Gastrocnemius medialis (tissue), 4 donors: ENCODE measurements around the gene CSF1. TPM values are rescaled to one million over a fixed set of nuclear protein-coding genes. Genes with fewer than 3 reads are reported as not detected.
A peak's percentile ranks its signal among the peaks of the same experiment; 100 is the strongest.

Experiments used
- ATAC-seq, 2 donors: fragments of 150-250 bp; one replicate each; pipeline ENCODE4 v1.9.1; 2016
- DNase-seq, 2 donors: peaks; one replicate each; pipeline ENCODE4 v3.0.0-alpha.2; 2019
- H3K27ac ChIP-seq, 4 donors: fragments of 200-600 bp; sonication (generic); 1 replicate in 1 of 4; 2 replicates in 3 of 4; pipeline ENCODE4 v1.5.1; 2016 to 2018; ENCODE audit warnings: mild to moderate bottlenecking in 2 of 4, moderate library complexity in 1 of 4
- H3K27me3 ChIP-seq, 3 donors: fragments of 200-600 bp; sonication (generic) in 2 of 3; 1 replicate in 1 of 3; 2 replicates in 2 of 3; pipeline versions ENCODE4 v1.5.1 to v1.6.0; 2016 to 2019; ENCODE audit warnings: mild to moderate bottlenecking in 1 of 3, moderate library complexity in 1 of 3
- H3K36me3 ChIP-seq, 2 donors: fragments of 200-600 bp; sonication (generic) in 1 of 2; one replicate each; pipeline ENCODE4 v1.5.1; 2017 to 2018
- H3K4me1 ChIP-seq, 2 donors: fragments of 200-600 bp; sonication (generic) in 1 of 2; one replicate each; pipeline ENCODE4 v1.5.1; 2016 to 2017; ENCODE audit warnings: mild to moderate bottlenecking in 2 of 2
- H3K4me3 ChIP-seq, 4 donors: fragments of 200-600 bp; sonication (generic) in 3 of 4; 1 replicate in 1 of 4; 2 replicates in 3 of 4; pipeline ENCODE4 v1.5.1; 2016 to 2019; ENCODE audit warnings: mild to moderate bottlenecking in 2 of 4
- H3K9me3 ChIP-seq, 3 donors: fragments of 200-600 bp; sonication (generic) in 2 of 3; 1 replicate in 1 of 3; 2 replicates in 2 of 3; pipeline ENCODE4 v1.5.1; 2016 to 2019
- CTCF ChIP-seq, 5 experiments: fragments of 450-650 bp in 3 of 5; fragments of 200-600 bp in 2 of 5; sonication (generic) in 2 of 5; IDR thresholded peaks in 4 of 5; conservative IDR thresholded peaks in 1 of 5; 1 replicate in 4 of 5; 2 replicates in 1 of 5; pipeline ENCODE4 v1.5.1; 2016 to 2019; ENCODE audit warnings: antibody characterized with exemption in 5 of 5, mild to moderate bottlenecking in 3 of 5, moderate library complexity in 3 of 5
- POLR2A ChIP-seq, 2 donors: fragments of 450-650 bp; IDR thresholded peaks; one replicate each; pipeline ENCODE4 v1.6.1; 2017; ENCODE audit warnings: antibody characterized with exemption in 2 of 2, mild to moderate bottlenecking in 2 of 2, moderate library complexity in 2 of 2
- in situ Hi-C, 4 donors: fragments of 200-750 bp; cut with MboI; loops; one replicate each; pipeline versions ENCODE4 v1.15.0 to v1.8.0; 2017; ENCODE audit warnings: low sequenced_read_pairs in 4 of 4
- intact Hi-C: fragments of 100-400 bp; cut with DNase I; formaldehyde crosslinking; loops from one replicate; pipeline ENCODE4 v1.15.1; 2023; ENCODE audit warnings: low total_unique reads
- total RNA-seq, 4 donors: library from RNA; depleted of rRNA; stranded (reverse); fragments of >200 nt; gene quantifications; one replicate each; pipeline versions ENCODE4 v1.1.0 to v1.2.3, GENCODE V29; 2016

Gene CSF1
- total RNA-seq, 4 donors from 2014 or later, result 14.6 to 31.1 (median 19.6) TPM

- peak; percentile 38 to 68 for DNase-seq
- peak; percentile 25 to 52 for ATAC-seq
- in situ Hi-C loops, result no loop called here
These were observed 20.6 kb downstream of the CSF1 start for GRCh38 chr1:109931189-109931731.

GRCh38 chr1:109931911-109932636 lies 21.4 kb downstream of the CSF1 start:
- ATAC-seq, result no peak
- no peak for TF ChIP-seq POLR2A (IDR thresholded peaks at IDR 0.05)
- no peak for TF ChIP-seq CTCF (IDR thresholded peaks at IDR 0.05 in 4 of 5, conservative IDR thresholded peaks at IDR 0.05 in 1 of 5)
- peaks cover 33 to 34% of the 10 kb centered on the region in 2 donors for H3K4me1 ChIP-seq
- no peak for DNase-seq
- peaks cover 0 to 17% of the 10 kb centered on the region in 2 donors for H3K36me3 ChIP-seq
- peak overlapping the region; percentile 74 to 85 (median 80) for H3K27ac ChIP-seq
- no peak overlapping the region for H3K4me3 ChIP-seq
- no peaks in the 10 kb centered on the region for H3K27me3 ChIP-seq
- no peaks in the 10 kb centered on the region for H3K9me3 ChIP-seq
- intact Hi-C loops (no loop called here), in situ Hi-C loops (no loop called here)

More at GRCh38 chr1:109931189-109931731, 20.6 kb downstream of the CSF1 start:
- Histone ChIP-seq H3K27ac (peak overlapping the region; percentile 74 to 85 (median 80)), H3K9me3 (no peaks in the 10 kb centered on the region), H3K4me3 (no peak overlapping the region), H3K4me1 (peaks cover 34 to 35% of the 10 kb centered on the region in 2 donors), H3K36me3 (peaks cover 0 to 22% of the 10 kb centered on the region in 2 donors), H3K27me3 (no peaks in the 10 kb centered on the region)
- TF ChIP-seq POLR2A (IDR thresholded peaks at IDR 0.05), result no peak
- intact Hi-C loops, result no loop called here

GRCh38 chr1:109932679-109933078 lies 22.0 kb downstream of the CSF1 start:
- H3K27ac ChIP-seq, result no peak overlapping the region

GRCh38 chr1:109933856-109934711 lies 23.4 kb downstream of the CSF1 start:
- peaks cover 15 to 19% of the 10 kb centered on the region in 2 donors for H3K4me1 ChIP-seq
- in situ Hi-C loops, result no loop called here
- no peak for ATAC-seq

More at GRCh38 chr1:109932679-109933078, 22.0 kb downstream of the CSF1 start:
- no peak for TF ChIP-seq CTCF (IDR thresholded peaks at IDR 0.05 in 4 of 5, conservative IDR thresholded peaks at IDR 0.05 in 1 of 5)
- TF ChIP-seq POLR2A (IDR thresholded peaks at IDR 0.05), result no peak
- H3K27me3 ChIP-seq, result no peaks in the 10 kb centered on the region
- in situ Hi-C loops, result no loop called here
- DNase-seq, result no peak
- ATAC-seq, result no peak
- H3K9me3 ChIP-seq, result no peaks in the 10 kb centered on the region
- no peak overlapping the region for H3K4me3 ChIP-seq
- peaks cover 27 to 33% of the 10 kb centered on the region in 2 donors for H3K4me1 ChIP-seq
- intact Hi-C loops, result no loop called here
- H3K36me3 ChIP-seq, result peaks cover 0 to 17% of the 10 kb centered on the region in 2 donors

More at GRCh38 chr1:109933856-109934711, 23.4 kb downstream of the CSF1 start:
- Histone ChIP-seq H3K4me3 (no peak overlapping the region), H3K27ac (peak overlapping the region in 1 of 4 donors; percentile 2), H3K36me3 (peaks cover 0 to 10% of the 10 kb centered on the region in 2 donors), H3K9me3 (no peaks in the 10 kb centered on the region), H3K27me3 (no peaks in the 10 kb centered on the region)
- no peak for DNase-seq
- TF ChIP-seq CTCF (IDR thresholded peaks at IDR 0.05 in 4 of 5, conservative IDR thresholded peaks at IDR 0.05 in 1 of 5), result no peak
- no peak for TF ChIP-seq POLR2A (IDR thresholded peaks at IDR 0.05)
- intact Hi-C loops, result no loop called here
